GM11168 (cell line): ENCODE measurements around the gene SRSF10.

Experiments
- in situ Hi-C: fragments of 300-500 bp; cut with MboI; formaldehyde crosslinking; loops from one replicate; pipeline ENCODE4 v1.12.0; 2022; ENCODE audit warnings: low sequenced_read_pairs; ENCODE audit not compliant: unreplicated experiment

SRSF10 gene

DNA sequence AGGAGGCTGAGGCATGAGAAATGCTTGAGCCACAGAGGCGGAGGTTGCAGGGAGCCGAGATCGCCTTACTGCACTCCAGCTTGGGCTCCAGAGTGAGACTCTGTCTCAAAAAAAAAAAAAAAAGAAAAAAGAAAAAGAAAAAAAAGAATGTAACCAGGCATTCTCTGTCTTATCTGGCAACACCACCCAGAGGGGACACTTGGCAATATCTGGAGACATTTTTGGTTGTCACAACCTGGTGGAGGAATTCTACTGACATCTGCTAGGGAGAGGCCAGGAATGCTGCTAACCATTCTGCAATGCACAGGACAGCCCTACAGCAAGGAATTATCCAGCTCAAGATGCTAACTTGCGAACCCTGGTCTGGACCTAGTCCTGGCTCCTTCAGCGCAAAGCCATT is 64.7 kb downstream of the SRSF10 start:
- in situ Hi-C loops, result loop anchor here (5.0 to 25.0 kb wide), 2 partner anchors 108 to 328 kb away; no protein-coding TSS in a partner anchor

DNA sequence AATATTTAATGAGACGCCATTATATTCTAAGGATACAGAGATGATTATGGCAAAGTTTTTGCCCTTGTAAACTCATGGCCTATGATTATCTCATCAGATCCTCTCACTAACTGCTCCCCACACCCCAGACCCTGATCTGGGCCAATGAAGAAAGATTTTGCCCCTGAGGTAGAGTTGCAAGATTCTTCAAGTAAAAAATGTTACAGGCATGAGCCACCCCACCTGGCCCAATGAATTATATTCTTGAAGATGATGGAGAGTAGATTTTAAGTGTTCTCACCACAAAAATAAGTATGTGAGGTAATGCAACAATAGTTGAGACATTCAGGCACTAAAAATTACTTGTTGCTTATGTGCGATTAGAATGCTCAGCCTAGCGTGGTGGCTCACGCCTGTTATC is 65.2 kb downstream of the SRSF10 start:
- in situ Hi-C loops, result loop anchor here (5.0 to 25.0 kb wide), 2 partner anchors 108 to 328 kb away; no protein-coding TSS in a partner anchor
